Tibial artery (tissue), 4 donors: Measurements from ENCODE around the gene FEM1A.

Source experiments
- DNase-seq, 2 donors: peaks; one replicate each; pipeline ENCODE4 v3.0.0-alpha.2; 2019
- H3K27ac ChIP-seq, 2 donors: fragments of 200-600 bp; sonication (generic) in 1 of 2; 1 replicate in 1 of 2; 2 replicates in 1 of 2; pipeline ENCODE4 v1.5.1; 2018 to 2019; ENCODE audit warnings: mild to moderate bottlenecking in 1 of 2
- H3K27me3 ChIP-seq, 2 donors: fragments of 200-600 bp; sonication (generic) in 1 of 2; one replicate each; pipeline versions ENCODE4 v1.5.1 to v1.6.0; 2016 to 2019
- H3K36me3 ChIP-seq, 3 donors: fragments of 200-600 bp; sonication (generic) in 2 of 3; one replicate each; pipeline ENCODE4 v1.5.1; 2016 to 2019; ENCODE audit warnings: mild to moderate bottlenecking in 2 of 3
- H3K4me1 ChIP-seq, 4 donors: fragments of 200-600 bp; sonication (generic) in 2 of 4; 1 replicate in 3 of 4; 2 replicates in 1 of 4; pipeline ENCODE4 v1.5.1; 2016 to 2019
- H3K4me3 ChIP-seq, 2 donors: fragments of 200-600 bp; sonication (generic) in 1 of 2; 1 replicate in 1 of 2; 2 replicates in 1 of 2; pipeline ENCODE4 v1.5.1; 2018 to 2019; ENCODE audit warnings: mild to moderate bottlenecking in 2 of 2
- H3K9me3 ChIP-seq, 3 donors: fragments of 200-600 bp; sonication (generic) in 1 of 3; one replicate each; pipeline ENCODE4 v1.5.1; 2016 to 2019
- intact Hi-C: fragments of 100-400 bp; cut with DNase I; formaldehyde crosslinking; loops from one replicate; pipeline ENCODE4 v1.15.0; 2023; ENCODE audit warnings: low total_unique reads
- TF ChIP-seq, protein P1 (sequence below), 2 experiments: fragments of 200-600 bp in 1 of 2; fragments of 450-650 bp in 1 of 2; IDR thresholded peaks; one replicate each; pipeline ENCODE4 v1.5.1; 2017 to 2019; ENCODE audit warnings: antibody characterized with exemption in 2 of 2, mild to moderate bottlenecking in 1 of 2, moderate library complexity in 1 of 2

Gene FEM1A

DNA sequence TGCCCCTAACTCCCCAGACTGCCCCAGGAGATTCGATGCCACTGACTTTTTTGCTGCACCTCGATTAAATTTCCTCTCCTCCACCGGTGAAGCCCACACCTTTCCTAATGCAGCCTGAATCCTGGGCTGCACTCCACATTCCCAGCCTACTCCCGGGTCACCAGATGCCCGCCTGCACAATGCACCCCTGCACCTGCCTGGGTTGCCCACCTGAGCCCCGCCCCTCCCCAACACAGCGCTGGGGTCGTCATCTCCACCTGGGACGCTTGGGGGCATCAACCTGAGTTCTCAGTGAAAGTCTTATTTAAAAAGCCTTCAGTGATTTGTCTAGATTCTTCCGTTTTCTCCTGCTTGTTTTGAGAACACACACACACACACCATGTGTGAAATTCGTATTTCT, 43.3 kb upstream of the FEM1A start:
- intact Hi-C loops = no loop called here
- no peak for DNase-seq

DNA sequence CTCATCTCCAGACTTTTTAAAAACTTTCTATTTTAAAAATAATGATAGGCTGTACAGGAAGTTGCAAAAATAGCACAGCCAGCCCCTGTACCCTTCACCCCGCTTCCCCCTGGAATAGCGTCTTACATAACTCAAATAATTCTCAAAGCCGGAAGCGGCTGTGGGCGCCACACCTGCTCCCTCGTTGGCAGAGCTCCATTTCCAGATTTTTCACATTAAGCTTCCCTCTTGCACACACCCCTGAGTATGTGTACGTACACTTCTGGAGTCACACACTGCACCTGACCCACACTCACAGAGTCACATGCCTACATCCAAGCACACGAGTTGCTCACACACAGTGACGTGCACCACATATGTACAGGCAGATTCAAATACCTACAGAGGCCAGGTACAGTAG, 42.9 kb upstream of the FEM1A start:
- no peaks in the 10 kb centered on the region for H3K36me3 ChIP-seq
- intact Hi-C loops = no loop called here

More for the DNA sequence above, 43.3 kb upstream of the FEM1A start:
- peaks cover 0 to 25% of the 10 kb centered on the region in 2 donors for H3K27me3 ChIP-seq
- H3K9me3 ChIP-seq = peaks cover 0 to 6% (median 0%) of the 10 kb centered on the region in 3 donors
- no peaks in the 10 kb centered on the region for H3K36me3 ChIP-seq
- H3K4me1 ChIP-seq = peaks cover 0 to 15% (median 10%) of the 10 kb centered on the region in 4 donors
- H3K27ac ChIP-seq = no peak overlapping the region
- no peak overlapping the region for H3K4me3 ChIP-seq
- TF ChIP-seq, protein P1, sequence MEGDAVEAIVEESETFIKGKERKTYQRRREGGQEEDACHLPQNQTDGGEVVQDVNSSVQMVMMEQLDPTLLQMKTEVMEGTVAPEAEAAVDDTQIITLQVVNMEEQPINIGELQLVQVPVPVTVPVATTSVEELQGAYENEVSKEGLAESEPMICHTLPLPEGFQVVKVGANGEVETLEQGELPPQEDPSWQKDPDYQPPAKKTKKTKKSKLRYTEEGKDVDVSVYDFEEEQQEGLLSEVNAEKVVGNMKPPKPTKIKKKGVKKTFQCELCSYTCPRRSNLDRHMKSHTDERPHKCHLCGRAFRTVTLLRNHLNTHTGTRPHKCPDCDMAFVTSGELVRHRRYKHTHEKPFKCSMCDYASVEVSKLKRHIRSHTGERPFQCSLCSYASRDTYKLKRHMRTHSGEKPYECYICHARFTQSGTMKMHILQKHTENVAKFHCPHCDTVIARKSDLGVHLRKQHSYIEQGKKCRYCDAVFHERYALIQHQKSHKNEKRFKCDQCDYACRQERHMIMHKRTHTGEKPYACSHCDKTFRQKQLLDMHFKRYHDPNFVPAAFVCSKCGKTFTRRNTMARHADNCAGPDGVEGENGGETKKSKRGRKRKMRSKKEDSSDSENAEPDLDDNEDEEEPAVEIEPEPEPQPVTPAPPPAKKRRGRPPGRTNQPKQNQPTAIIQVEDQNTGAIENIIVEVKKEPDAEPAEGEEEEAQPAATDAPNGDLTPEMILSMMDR (IDR thresholded peaks at IDR 0.05) = no peak

DNA sequence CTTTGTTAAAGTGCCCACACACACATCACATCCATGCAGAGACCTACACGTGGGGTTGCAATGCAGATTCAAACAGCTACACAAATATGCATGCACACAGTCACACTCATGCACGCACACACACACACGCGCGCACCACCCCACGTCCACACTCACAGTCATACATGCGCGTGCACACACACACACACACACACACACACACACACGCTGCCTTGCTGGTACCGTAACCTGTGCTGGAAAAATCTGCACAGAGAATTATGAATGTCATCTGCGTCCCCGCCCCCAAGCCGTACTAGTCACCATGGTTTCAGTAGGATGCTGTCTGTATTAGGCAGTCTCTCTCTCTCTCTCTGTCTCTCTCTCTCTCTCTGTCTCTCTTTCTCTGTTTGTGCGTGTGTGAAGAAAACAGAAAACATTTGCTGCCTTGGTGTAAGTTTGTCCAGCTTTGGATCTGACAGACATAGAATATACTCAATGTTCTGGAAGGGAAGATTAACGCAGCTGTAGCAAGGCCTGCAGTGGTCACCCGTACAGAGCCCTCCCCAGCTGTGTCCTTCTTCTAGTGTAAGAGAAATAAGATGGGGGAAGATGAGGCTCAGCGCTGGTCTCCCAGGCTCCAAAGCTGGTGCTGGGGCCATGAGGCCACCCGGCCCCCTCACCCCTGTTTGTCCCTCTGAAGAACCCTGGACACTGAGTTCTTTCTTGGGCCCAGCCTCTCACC, 41.5 kb upstream of the FEM1A start:
- H3K4me1 ChIP-seq = peaks cover 0 to 5% (median 3%) of the 10 kb centered on the region in 4 donors
- no peak overlapping the region for H3K27ac ChIP-seq
- DNase-seq = no peak
- intact Hi-C loops = no loop called here
- TF ChIP-seq, protein P1 (IDR thresholded peaks at IDR 0.05) = no peak
- peaks cover 0 to 35% of the 10 kb centered on the region in 2 donors for H3K27me3 ChIP-seq
- H3K4me3 ChIP-seq = no peak overlapping the region
- H3K9me3 ChIP-seq = peaks cover 0 to 6% (median 0%) of the 10 kb centered on the region in 3 donors
- no peaks in the 10 kb centered on the region for H3K36me3 ChIP-seq

More for the DNA sequence above, 42.9 kb upstream of the FEM1A start:
- Histone ChIP-seq H3K9me3 (peaks cover 0 to 6% (median 0%) of the 10 kb centered on the region in 3 donors), H3K4me1 (peaks cover 0 to 15% (median 10%) of the 10 kb centered on the region in 4 donors), H3K27me3 (peaks cover 0 to 29% of the 10 kb centered on the region in 2 donors), H3K27ac (no peak overlapping the region), H3K4me3 (no peak overlapping the region)
- TF ChIP-seq, protein P1 (IDR thresholded peaks at IDR 0.05) = no peak
- DNase-seq = no peak

DNA sequence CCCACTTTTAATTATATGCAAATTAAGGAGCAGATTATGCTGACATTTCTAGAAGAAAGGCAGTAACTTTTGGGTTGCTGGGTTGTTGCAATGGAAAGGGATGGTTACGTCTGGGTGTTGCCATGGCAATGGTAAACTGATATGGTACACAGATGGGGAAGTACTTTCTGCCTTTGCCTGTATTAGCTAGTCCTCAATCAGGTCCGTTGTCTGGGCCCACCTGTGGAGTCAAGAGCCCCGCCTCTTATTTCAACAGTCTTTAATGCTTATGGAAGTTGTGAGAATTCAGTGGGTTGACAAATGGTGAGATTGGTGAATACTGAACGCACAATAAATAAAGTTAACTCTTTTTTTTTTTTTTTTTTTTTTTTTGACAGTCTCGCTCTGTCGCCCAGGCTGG, 37.3 kb upstream of the FEM1A start:
- TF ChIP-seq, protein P1 (IDR thresholded peaks at IDR 0.05) = no peak
- peaks cover 0 to 29% of the 10 kb centered on the region in 2 donors for H3K27me3 ChIP-seq
- H3K36me3 ChIP-seq = no peaks in the 10 kb centered on the region
- peaks cover 0 to under 1% (median under 1%) of the 10 kb centered on the region in 4 donors for H3K4me1 ChIP-seq
- intact Hi-C loops = no loop called here
- no peak overlapping the region for H3K4me3 ChIP-seq
- no peak overlapping the region for H3K27ac ChIP-seq
- no peak for DNase-seq
- no peaks in the 10 kb centered on the region for H3K9me3 ChIP-seq

DNA sequence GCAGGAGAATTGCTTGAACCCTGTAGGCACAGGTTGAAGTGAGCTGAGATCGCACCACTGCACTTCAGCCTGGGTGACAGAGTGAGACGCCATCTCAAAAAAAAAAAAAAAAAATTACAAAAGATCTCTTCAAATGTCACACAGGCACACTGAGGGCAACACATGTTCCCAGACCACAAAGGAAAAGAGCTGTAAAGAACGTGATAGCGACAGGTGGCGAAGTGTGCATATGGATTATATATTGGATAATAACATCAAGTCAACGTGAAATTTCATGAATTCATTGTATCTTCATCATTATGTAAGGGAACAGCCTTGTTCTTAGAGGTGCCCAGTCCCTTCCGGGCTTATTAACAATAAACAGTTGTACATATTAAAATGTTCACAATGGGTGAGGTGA, 36.1 kb upstream of the FEM1A start:
- DNase-seq = no peak
- Histone ChIP-seq H3K36me3 (no peaks in the 10 kb centered on the region), H3K4me3 (no peak overlapping the region), H3K4me1 (peaks cover 0 to 13% (median 10%) of the 10 kb centered on the region in 4 donors), H3K9me3 (no peaks in the 10 kb centered on the region), H3K27ac (no peak overlapping the region), H3K27me3 (peaks cover 0 to 35% of the 10 kb centered on the region in 2 donors)
- intact Hi-C loops = no loop called here
- TF ChIP-seq, protein P1 (IDR thresholded peaks at IDR 0.05) = no peak
